GM06990 (cell line): Measurements from ENCODE around the gene USF1.
"Not testable (repeated sequence)": the region's sequence is repeated elsewhere in the genome, so short reads cannot be mapped to it uniquely, and the experiment has no call there.

Experiments used
- DNase-seq: peaks from one replicate; pipeline ENCODE4 v3.0.0-alpha.2; 2011; ENCODE audit not compliant: insufficient read length; ENCODE audit errors: extremely low read depth
- H3K27me3 ChIP-seq: replicated peaks from 2 replicates; pipeline ENCODE4 v1.6.0; 2011; ENCODE audit warnings: low read length; ENCODE audit not compliant: control insufficient read depth, insufficient read depth
- H3K36me3 ChIP-seq: 2 replicates; pipeline ENCODE4 v1.5.1; 2011; ENCODE audit warnings: low read length; ENCODE audit not compliant: control insufficient read depth, insufficient read depth
- H3K4me3 ChIP-seq: replicated peaks from 2 replicates; pipeline ENCODE4 v1.5.1; 2011; ENCODE audit warnings: low read depth, mild to moderate bottlenecking, control low read depth, low read length
- CTCF ChIP-seq: IDR thresholded peaks from 2 replicates; pipeline ENCODE4 v1.5.1; 2011; ENCODE audit warnings: low read length, control low read depth, mild to moderate bottlenecking, inconsistent platforms; ENCODE audit not compliant: insufficient read depth, poor library complexity, severe bottlenecking

The USF1 gene

GRCh38 chr1:161069731-161070270, 24.0 kb upstream of the USF1 start, which contains the start of gene ARHGAP30:
TSS of gene ARHGAP30 (minus strand) at chr1:161069891. CDS start at chr1:161069624, 267 bp downstream.
- no peaks in the 10 kb centered on the region for H3K27me3 ChIP-seq
- peaks cover 3% of the 10 kb centered on the region for H3K36me3 ChIP-seq
- DNase-seq = peak; percentile 87
- TF ChIP-seq CTCF = no peak
- H3K4me3 ChIP-seq = peak within 1 kb of the TSS; percentile 100

GRCh38 chr1:161069241-161069640, 23.5 kb upstream of the USF1 start:
- TF ChIP-seq CTCF = no peak
- Histone ChIP-seq H3K36me3 (peaks cover 5% of the 10 kb centered on the region), H3K27me3 (no peaks in the 10 kb centered on the region), H3K4me3 (peak overlapping the region; percentile 100)
- DNase-seq = no peak

GRCh38 chr1:161068306-161069234, 22.8 kb upstream of the USF1 start:
- Histone ChIP-seq H3K36me3 (peaks cover 5% of the 10 kb centered on the region), H3K4me3 (peak overlapping the region; percentile 100)
- peak; percentile 78 for DNase-seq

GRCh38 chr1:161066694-161067093, 20.9 kb upstream of the USF1 start:
- H3K36me3 ChIP-seq = peaks cover 5% of the 10 kb centered on the region
- H3K4me3 ChIP-seq = peak overlapping the region; percentile 20
- TF ChIP-seq CTCF = no peak

More at GRCh38 chr1:161068306-161069234, 22.8 kb upstream of the USF1 start:
- TF ChIP-seq CTCF = no peak
- H3K27me3 ChIP-seq = no peaks in the 10 kb centered on the region

GRCh38 chr1:161065681-161066080, 19.9 kb upstream of the USF1 start:
- not testable (repeated sequence) for H3K4me3 ChIP-seq, DNase-seq, H3K27me3 ChIP-seq, H3K36me3 ChIP-seq

More at GRCh38 chr1:161066694-161067093, 20.9 kb upstream of the USF1 start:
- DNase-seq = no peak
- H3K27me3 ChIP-seq = no peaks in the 10 kb centered on the region

- not testable (repeated sequence) for H3K27me3 ChIP-seq, DNase-seq, H3K4me3 ChIP-seq, H3K36me3 ChIP-seq
Measured at GRCh38 chr1:161063936-161064335, 18.2 kb upstream of the USF1 start.
